Endothelial cell of umbilical vein (primary cell): Measurements from ENCODE around the gene MRGPRE. TPM values are rescaled to one million over a fixed set of nuclear protein-coding genes. Genes with fewer than 3 reads are reported as not detected.

Experiments
- BruUV-seq: library from RNA; stranded (reverse); fragments of 400-500 nt; replicated peaks from 2 replicates; lab custom pipeline; 2021; lab: Mats Ljungman, UMichigan
- CTCF ChIA-PET: fragments of 300-600, 350-600 bp; sonication (Branson Sonifier 250); formaldehyde crosslinking; loops from one replicate; lab custom pipeline; 2021; ENCODE audit warnings: antibody characterized with exemption, inconsistent platforms; lab: Charles Lee
- POLR2A ChIA-PET: fragments of 300-600, 350-600 bp; sonication (Branson Sonifier 250); formaldehyde crosslinking; loops from one replicate; lab custom pipeline; 2021; ENCODE audit warnings: antibody characterized with exemption, inconsistent platforms; lab: Charles Lee
- DNase-seq: peaks from one replicate; pipeline ENCODE4 v3.0.0-alpha.2; 2011; ENCODE audit warnings: low read depth, low spot score
- FAIRE-seq: peaks from 2 replicates; lab custom pipeline; 2011; peaks lifted over from hg19 to GRCh38; lab: Jason Lieb, UNC
- H2AFZ ChIP-seq: 2 replicates; pipeline ENCODE4 v1.6.0; 2012; ENCODE audit warnings: low read depth, low read length, control low read depth, inconsistent platforms
- H3K27ac ChIP-seq: 2 replicates; pipeline ENCODE4 v1.5.1; 2011; ENCODE audit warnings: low read depth, mild to moderate bottlenecking, control low read depth, low read length, moderate library complexity; ENCODE audit not compliant: insufficient read depth
- H3K27me3 ChIP-seq, 2 experiments: 2 replicates each; pipeline versions ENCODE4 v1.6.0 to v1.6.1; 2011; ENCODE audit warnings: low read length in 2 of 2, mixed read lengths in 1 of 2; ENCODE audit not compliant: control insufficient read depth in 2 of 2, insufficient read depth in 2 of 2
- H3K36me3 ChIP-seq, 2 experiments: 2 replicates in 1 of 2; 3 replicates in 1 of 2; pipeline ENCODE4 v1.5.1; 2011; ENCODE audit warnings: low read length in 2 of 2, mild to moderate bottlenecking in 1 of 2, moderate library complexity in 1 of 2; ENCODE audit not compliant: control insufficient read depth in 2 of 2, insufficient read depth in 2 of 2; ENCODE audit errors: extremely low read depth in 1 of 2
- H3K4me1 ChIP-seq: 3 replicates; pipeline ENCODE4 v1.5.1; 2011; ENCODE audit warnings: mild to moderate bottlenecking, low read length; ENCODE audit not compliant: control insufficient read depth, insufficient read depth; ENCODE audit errors: extremely low read depth
- H3K4me2 ChIP-seq: 2 replicates; pipeline ENCODE4 v1.6.1; 2011; ENCODE audit warnings: low read length, control low read depth, mixed read lengths; ENCODE audit not compliant: insufficient read depth
- H3K4me3 ChIP-seq, 3 experiments: fragments of 200-600 bp in 1 of 3; sonication (generic), shearing (Covaris generic) in 1 of 3; replicated peaks in 1 of 3; 2 replicates each; pipeline ENCODE4 v1.5.1; 2011 to 2016; ENCODE audit warnings: control low read depth in 3 of 3, low read length in 3 of 3, mild to moderate bottlenecking in 2 of 3, inconsistent platforms in 1 of 3, low read depth in 1 of 3, moderate library complexity in 1 of 3; ENCODE audit not compliant: insufficient read depth in 1 of 3
- H3K79me2 ChIP-seq: 2 replicates; pipeline ENCODE4 v1.6.0; 2012; ENCODE audit warnings: low read length, inconsistent platforms; ENCODE audit not compliant: control insufficient read depth, insufficient read depth
- H3K9ac ChIP-seq: replicated peaks from 2 replicates; pipeline ENCODE3; 2011; ENCODE audit warnings: low read length, control low read depth; ENCODE audit not compliant: insufficient read depth; ENCODE audit errors: extremely low read depth
- H3K9me1 ChIP-seq: replicated peaks from 3 replicates; pipeline ENCODE4 v1.6.0; 2011; ENCODE audit warnings: mild to moderate bottlenecking, low read length; ENCODE audit not compliant: control insufficient read depth, insufficient read depth; ENCODE audit errors: extremely low read depth
- H3K9me3 ChIP-seq: replicated peaks from 2 replicates; pipeline ENCODE4 v1.5.1; 2012; ENCODE audit warnings: low read length, inconsistent platforms; ENCODE audit not compliant: control insufficient read depth, insufficient read depth
- H4K20me1 ChIP-seq: replicated peaks from 2 replicates; pipeline ENCODE3; 2011; ENCODE audit warnings: mild to moderate bottlenecking, low read length; ENCODE audit not compliant: control insufficient read depth, insufficient read depth; ENCODE audit errors: extremely low read depth
- CTCF ChIP-seq, 2 donors: IDR thresholded peaks; 1 replicate in 1 of 2; 2 replicates in 1 of 2; pipeline ENCODE4 v1.5.1; 2011; ENCODE audit warnings: low read length in 2 of 2, mild to moderate bottlenecking in 2 of 2, moderate library complexity in 2 of 2, control low read depth in 1 of 2, inconsistent platforms in 1 of 2, low read depth in 1 of 2; ENCODE audit not compliant: insufficient read depth in 1 of 2; ENCODE audit errors: extremely low read depth in 1 of 2
- EZH2 ChIP-seq: IDR thresholded peaks from 2 replicates; pipeline ENCODE4 v1.6.1; 2012; ENCODE audit warnings: borderline replicate concordance, low read depth, mild to moderate bottlenecking, moderate library complexity, low read length, inconsistent platforms; ENCODE audit not compliant: severe bottlenecking
- FOS ChIP-seq: IDR thresholded peaks from 2 replicates; pipeline ENCODE4 v1.6.1; 2011; ENCODE audit warnings: mild to moderate bottlenecking, low read length, moderate library complexity, borderline replicate concordance; ENCODE audit not compliant: insufficient read depth
- GATA2 ChIP-seq: IDR thresholded peaks from 2 replicates; pipeline ENCODE4 v1.7.0; 2011; ENCODE audit warnings: low read depth, mild to moderate bottlenecking, moderate library complexity, mixed read lengths, low read length; ENCODE audit not compliant: insufficient read length, insufficient read depth
- JUN ChIP-seq: IDR thresholded peaks from 2 replicates; pipeline ENCODE4 v1.6.1; 2011; ENCODE audit warnings: borderline replicate concordance, low read depth; ENCODE audit not compliant: insufficient read length, insufficient read depth
- MAX ChIP-seq: IDR thresholded peaks from 2 replicates; pipeline ENCODE4 v1.6.1; 2011; ENCODE audit not compliant: insufficient read depth, insufficient read length
- MYC ChIP-seq: IDR thresholded peaks from one replicate; pipeline ENCODE4 v1.6.1; 2011; ENCODE audit warnings: mild to moderate bottlenecking, low read depth, low read length
- POLR2A ChIP-seq: IDR thresholded peaks from 2 replicates; pipeline ENCODE4 v1.6.1; 2012; ENCODE audit warnings: low read depth, mild to moderate bottlenecking, control low read depth, low read length
- POLR2AphosphoS5 ChIP-seq: IDR thresholded peaks from 2 replicates; pipeline ENCODE4 v1.6.1; 2012; ENCODE audit warnings: low read depth, mild to moderate bottlenecking, control low read depth, low read length, moderate library complexity; ENCODE audit not compliant: insufficient read depth
- dilution Hi-C: fragments of 300-500 bp; cut with MboI; formaldehyde crosslinking; loops from one replicate; pipeline ENCODE4 v1.15.0; 2019; ENCODE audit warnings: low sequenced_read_pairs; ENCODE audit not compliant: extremely low pct_ligation_motif_present
- intact Hi-C: fragments of 100-400 bp; cut with micrococcal nuclease; formaldehyde crosslinking; loops from one replicate; pipeline ENCODE4 v1.10.0; 2022
- polyA plus RNA-seq, 4 experiments: library from polyadenylated mRNA; depleted of rRNA in 3 of 4; stranded (reverse) in 3 of 4; unstranded in 1 of 4; fragments of >200 nt; gene quantifications; 2 replicates each; pipeline versions ENCODE4 v1.2.1 to v1.2.3, GENCODE V29; 2011 to 2012; ENCODE audit warnings: missing spikeins in 1 of 4
- total RNA-seq: library from RNA; stranded (reverse); gene quantifications from 2 replicates; pipeline ENCODE4 v1.2.3, GENCODE V29; 2021

MRGPRE gene
- total and polyA plus RNA-seq, 2 donors (not counting 3 experiments of a cell fraction or from before 2014, with no cell fraction given): not detected

GRCh38 chr11:3221408-3222002 lies 10.7 kb downstream of the MRGPRE start:
- dilution Hi-C loops (no loop called here), intact Hi-C loops (no loop called here)
- H4K20me1 ChIP-seq: no peaks in the 10 kb centered on the region
- no peaks in the 10 kb centered on the region for H3K9me1 ChIP-seq
- H3K4me2 ChIP-seq: no peak overlapping the region
- FAIRE-seq (no peak), DNase-seq (no peak)
- H2AFZ ChIP-seq: no peak overlapping the region
- no peaks in the 10 kb centered on the region for H3K79me2 ChIP-seq
- no peak overlapping the region for H3K9ac ChIP-seq
- H3K4me3 ChIP-seq: no peak overlapping the region
- H3K4me1 ChIP-seq: no peaks in the 10 kb centered on the region
- ChIA-PET POLR2A (no interaction called here), CTCF (interaction anchor here (1.3 to 2.8 kb wide), 2 partner anchors 130 to 187 kb away, joined by 3 to 13 read pairs; no protein-coding TSS in a partner anchor)
- TF ChIP-seq POLR2A: no peak
- TF ChIP-seq EZH2: peak; percentile 38
- H3K27me3 ChIP-seq: no peaks in the 10 kb centered on the region
- no TSS peak for BruUV-seq
- H3K27ac ChIP-seq: no peak overlapping the region
- no peaks in the 10 kb centered on the region for H3K36me3 ChIP-seq
- no peaks in the 10 kb centered on the region for H3K9me3 ChIP-seq

DNA sequence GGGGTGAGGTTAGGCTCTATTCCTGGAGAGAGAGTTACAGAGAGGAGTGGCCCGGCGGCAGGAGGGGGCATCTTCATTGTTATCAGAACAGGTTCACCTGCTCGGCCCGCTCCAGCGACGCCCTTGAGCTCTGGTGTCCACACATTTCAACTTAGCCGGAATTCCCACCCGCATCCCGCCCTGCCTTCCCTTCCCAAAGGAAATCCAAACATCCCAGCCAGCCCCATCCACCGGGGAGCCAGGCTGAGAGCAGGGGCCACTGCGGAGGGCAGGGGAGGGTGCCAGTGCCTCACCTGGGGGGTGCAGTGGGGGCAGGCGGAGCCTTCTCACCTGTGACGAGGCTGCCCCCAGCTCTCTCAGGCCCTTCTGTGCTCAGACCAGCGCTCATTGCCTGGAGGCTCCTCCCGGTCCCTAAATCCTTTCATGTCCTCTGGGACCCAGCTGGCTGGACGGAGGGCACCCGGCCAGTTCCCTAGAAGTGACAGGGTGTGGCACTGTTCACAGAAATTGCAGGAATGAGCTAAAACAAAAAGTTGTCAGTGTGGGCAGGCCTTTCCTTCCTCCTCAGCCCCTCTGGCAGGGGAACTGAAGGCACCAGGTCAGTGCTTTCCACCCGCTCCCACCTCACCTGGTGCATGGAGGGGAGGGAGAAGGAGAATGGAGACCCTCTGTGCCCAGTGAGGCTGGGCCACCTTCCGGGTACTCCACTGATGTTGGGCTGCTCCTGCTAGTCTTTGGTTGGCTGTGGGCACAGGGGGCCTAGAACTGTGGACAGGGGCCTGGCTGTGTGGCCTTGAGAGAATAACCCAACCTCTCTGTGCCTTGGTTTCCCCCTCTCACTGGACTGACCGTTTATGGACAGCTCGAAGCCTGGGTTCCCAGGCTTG lies 11.5 kb downstream of the MRGPRE start:
- Histone ChIP-seq H3K4me3 (no peak overlapping the region), H2AFZ (no peak overlapping the region), H3K36me3 (no peaks in the 10 kb centered on the region), H3K9ac (no peak overlapping the region), H3K4me1 (no peaks in the 10 kb centered on the region), H3K4me2 (no peak overlapping the region), H3K79me2 (no peaks in the 10 kb centered on the region), H3K9me1 (no peaks in the 10 kb centered on the region), H3K9me3 (no peaks in the 10 kb centered on the region), H3K27me3 (no peaks in the 10 kb centered on the region), H3K27ac (no peak overlapping the region), H4K20me1 (no peaks in the 10 kb centered on the region)
- intact Hi-C loops (no loop called here), dilution Hi-C loops (no loop called here)
- POLR2A ChIA-PET: no interaction called here
- DNase-seq (no peak), FAIRE-seq (no peak)
- CTCF ChIA-PET: interaction anchor here (1.3 to 2.8 kb wide), 2 partner anchors 129 to 188 kb away, joined by 3 to 13 read pairs; no protein-coding TSS in a partner anchor
- TF ChIP-seq FOS (no peak), MYC (no peak), MAX (no peak), POLR2AphosphoS5 (no peak), EZH2 (no peak), CTCF (IDR thresholded peaks at IDR 0.05; ENCODE audit: extremely low read depth in 1 of 2, insufficient read depth in 1 of 2, low read depth in 1 of 2, low read length in 2 of 2) (no peak), JUN (no peak), POLR2A (no peak), GATA2 (no peak)
- BruUV-seq: no TSS peak
